ENCODE measurements around the gene COG5. TPM values are rescaled to one million over a fixed set of nuclear protein-coding genes. Genes with fewer than 3 reads are reported as not detected.

The COG5 gene
- polyA plus RNA-seq, 3 donors = 12.7 to 29.0 (median 28.1) TPM

GRCh38 chr7:107479303-107479702 is 84.4 kb downstream of the COG5 start:
- Histone ChIP-seq H3K79me2 (ENCODE audit: insufficient read depth, low read length) (no peaks in the 10 kb centered on the region), H2AFZ (ENCODE audit: insufficient read depth, low read depth, low read length, poor library complexity, severe bottlenecking) (no peak overlapping the region), H4K20me1 (ENCODE audit: insufficient read depth, low read length) (peaks cover 4% of the 10 kb centered on the region), H3K9me3 (replicated peaks in 1 of 2; ENCODE audit: control insufficient read depth in 1 of 2, insufficient read depth in 1 of 2, low read length in 2 of 2) (no peaks in the 10 kb centered on the region), H3K4me3 (replicated peaks in 1 of 3; ENCODE audit: low read depth in 2 of 3, low read length in 3 of 3) (no peak overlapping the region), H3K36me3 (replicated peaks in 1 of 2; ENCODE audit: control insufficient read depth in 1 of 2, insufficient read depth in 2 of 2, low read length in 2 of 2) (no peaks in the 10 kb centered on the region), H3K27ac (ENCODE audit: low read depth in 1 of 2, low read length in 2 of 2) (no peak overlapping the region), H3K4me2 (replicated peaks; ENCODE audit: extremely low read depth, low read length, poor library complexity, severe bottlenecking) (no peak overlapping the region), H3K4me1 (ENCODE audit: control insufficient read depth in 1 of 2, insufficient read depth in 2 of 2, low read length in 2 of 2) (no peaks in the 10 kb centered on the region), H3K9ac (ENCODE audit: insufficient read depth, low read length, poor library complexity, severe bottlenecking) (no peak overlapping the region), H3K27me3 (ENCODE audit: control insufficient read depth in 2 of 2, insufficient read depth in 2 of 2, low read length in 2 of 2) (no peaks in the 10 kb centered on the region)
- DNase-seq = no peak
- WGBS (ENCODE audit: insufficient coverage) = no CpG with 5 or more reads among the region's 2 CpGs
- Mint-ChIP-seq H3K4me3 (no peak overlapping the region), H3K9me3 (peaks cover 0 to 3% (median 0%) of the 10 kb centered on the region in 7 donors), H3K36me3 (peaks cover 4 to 15% of the 10 kb centered on the region in 2 donors), H3K27me3 (ENCODE audit: low read depth in 3 of 3) (no peaks in the 10 kb centered on the region), H3K4me1 (no peaks in the 10 kb centered on the region), H3K27ac (no peak overlapping the region)
- intact Hi-C loops (cut with micrococcal nuclease) = no loop called here
- TF ChIP-seq CTCF (IDR thresholded peaks at IDR 0.05) = no peak

DNA sequence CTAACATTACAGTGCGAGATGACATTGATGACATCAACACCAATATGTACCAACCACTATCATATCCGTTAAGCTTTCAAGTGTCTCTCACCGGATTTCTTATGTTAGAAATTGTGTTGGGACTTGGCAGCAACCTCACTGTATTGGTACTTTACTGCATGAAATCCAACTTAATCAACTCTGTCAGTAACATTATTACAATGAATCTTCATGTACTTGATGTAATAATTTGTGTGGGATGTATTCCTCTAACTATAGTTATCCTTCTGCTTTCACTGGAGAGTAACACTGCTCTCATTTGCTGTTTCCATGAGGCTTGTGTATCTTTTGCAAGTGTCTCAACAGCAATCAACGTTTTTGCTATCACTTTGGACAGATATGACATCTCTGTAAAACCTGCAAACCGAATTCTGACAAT is 89.6 kb downstream of the COG5 start:
- 100% methylated on average over 1 of the region's 5 CpGs for WGBS (ENCODE audit: insufficient coverage)
- Mint-ChIP-seq H3K27ac (no peak overlapping the region), H3K4me3 (no peak overlapping the region), H3K36me3 (peaks cover 6 to 10% of the 10 kb centered on the region in 2 donors), H3K4me1 (peaks cover 7% of the 10 kb centered on the region), H3K9me3 (no peaks in the 10 kb centered on the region), H3K27me3 (ENCODE audit: low read depth in 3 of 3) (no peaks in the 10 kb centered on the region)
- no peaks in the 10 kb centered on the region for H3K79me2 ChIP-seq (ENCODE audit: insufficient read depth, low read length)
- H3K4me3 ChIP-seq (replicated peaks in 1 of 3; ENCODE audit: low read depth in 2 of 3, low read length in 3 of 3) = no peak overlapping the region
- no peaks in the 10 kb centered on the region for H3K36me3 ChIP-seq (replicated peaks in 1 of 2; ENCODE audit: control insufficient read depth in 1 of 2, insufficient read depth in 2 of 2, low read length in 2 of 2)
- no peaks in the 10 kb centered on the region for H4K20me1 ChIP-seq (ENCODE audit: insufficient read depth, low read length)
- no peak overlapping the region for H3K27ac ChIP-seq (ENCODE audit: low read depth in 1 of 2, low read length in 2 of 2)
- H3K9ac ChIP-seq (ENCODE audit: insufficient read depth, low read length, poor library complexity, severe bottlenecking) = no peak overlapping the region
- H3K4me1 ChIP-seq (ENCODE audit: control insufficient read depth in 1 of 2, insufficient read depth in 2 of 2, low read length in 2 of 2) = peaks cover 0 to 9% of the 10 kb centered on the region in 2 donors
- TF ChIP-seq CTCF (IDR thresholded peaks at IDR 0.05) = no peak
- H2AFZ ChIP-seq (ENCODE audit: insufficient read depth, low read depth, low read length, poor library complexity, severe bottlenecking) = no peak overlapping the region
- no peak for DNase-seq
- intact Hi-C loops (cut with micrococcal nuclease) = no loop called here
- H3K4me2 ChIP-seq (replicated peaks; ENCODE audit: extremely low read depth, low read length, poor library complexity, severe bottlenecking) = no peak overlapping the region
- no peaks in the 10 kb centered on the region for H3K9me3 ChIP-seq (replicated peaks in 1 of 2; ENCODE audit: control insufficient read depth in 1 of 2, insufficient read depth in 1 of 2, low read length in 2 of 2)
- H3K27me3 ChIP-seq (ENCODE audit: control insufficient read depth in 2 of 2, insufficient read depth in 2 of 2, low read length in 2 of 2) = no peaks in the 10 kb centered on the region
